ENCODE results near the gene SPATA31A7.
"Not testable (repeated sequence)": the region's sequence is repeated elsewhere in the genome, so short reads cannot be mapped to it uniquely, and the experiment has no call there.

Gene SPATA31A7

GRCh38 chr9:61189736-61190135, at the start of gene SPATA31A7:
Gene SPATA31A7 (plus strand): TSS chr9:61190036. CDS start chr9:61190065, 29 bp downstream.
- not testable (repeated sequence) for DNase-seq

- DNase-seq: not testable (repeated sequence)
These were observed 36.6 kb downstream of the SPATA31A7 start for GRCh38 chr9:61226438-61226837.

All from DMS 273 treated with DMSO at 0.1 percent for 48 hours (cell line).